Upper lobe of right lung (tissue), 1 donor: ENCODE data around the gene STK39. TPM values are rescaled to one million over a fixed set of nuclear protein-coding genes. Genes with fewer than 3 reads are reported as not detected.

Experiments
- ATAC-seq: fragments of 200-7000 bp; cut with Tn5 transposase; one replicate; pipeline ENCODE4 v1.9.1; 2020; ENCODE audit warnings: mild to moderate bottlenecking, moderate library complexity
- DNase-seq: peaks from one replicate; pipeline ENCODE4 v3.0.0-alpha.2; 2020
- H3K27ac ChIP-seq: fragments of 200-600 bp; one replicate; pipeline ENCODE4 v1.8.0; 2022
- H3K27me3 ChIP-seq: fragments of 200-600 bp; one replicate; pipeline ENCODE4 v1.8.0; 2022; ENCODE audit warnings: mild to moderate bottlenecking
- H3K36me3 ChIP-seq: fragments of 200-600 bp; one replicate; pipeline ENCODE4 v1.8.0; 2022
- H3K4me1 ChIP-seq: fragments of 200-600 bp; one replicate; pipeline ENCODE4 v1.8.0; 2022
- H3K4me3 ChIP-seq: fragments of 200-600 bp; one replicate; pipeline ENCODE4 v1.8.0; 2022; ENCODE audit warnings: mild to moderate bottlenecking
- H3K9me3 ChIP-seq: fragments of 200-600 bp; one replicate; pipeline ENCODE4 v1.8.0; 2022
- CTCF ChIP-seq: fragments of 200-600 bp; IDR thresholded peaks from one replicate; pipeline ENCODE4 v1.8.0; 2022; ENCODE audit warnings: antibody characterized with exemption
- intact Hi-C: fragments of 100-400 bp; cut with DNase I; formaldehyde crosslinking; loops from one replicate; pipeline ENCODE4 v1.11.0; 2022
- total RNA-seq: library from RNA; stranded (reverse); fragmentation: NEBNext Ultra II Directional; extraction: Animal tissue kit (Norgen Biotek cat#: 25700); gene quantifications from one replicate; pipeline ENCODE4 v1.2.1, GENCODE V29; 2021
- donor health status: DM: no; HTN: yes; CAD: no; lungs with severe emphysema.

Gene STK39
- total RNA-seq, 1 donor from 2014 or later: 13.2 TPM

DNA sequence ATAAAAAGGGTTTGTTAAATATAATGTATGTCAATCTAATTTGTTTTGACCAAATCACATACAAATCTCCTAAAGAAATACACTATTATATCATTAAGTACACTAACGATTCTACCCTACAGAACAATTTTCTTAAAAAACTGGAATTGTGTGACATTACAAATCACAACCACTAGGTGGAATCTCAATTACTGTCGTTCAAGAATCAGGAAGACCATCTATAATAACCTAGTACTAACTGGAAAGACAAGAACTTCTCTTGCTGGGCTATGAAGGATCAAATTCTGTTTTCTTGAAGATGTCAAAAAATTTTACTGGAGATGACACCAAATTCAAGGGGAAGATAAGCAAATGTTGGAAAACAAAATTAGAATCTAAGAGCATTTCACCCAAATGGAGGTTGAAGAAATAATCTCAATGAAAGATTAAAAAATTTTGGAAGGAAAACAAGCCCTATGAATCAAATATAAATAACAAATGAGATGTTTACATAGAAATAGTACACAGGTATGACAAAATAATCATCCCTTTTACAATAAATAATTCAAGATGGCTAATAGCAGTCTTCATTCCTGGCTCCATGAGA, 110.9 kb downstream of the STK39 start:
- Histone ChIP-seq H3K27me3 (no peaks in the 10 kb centered on the region), H3K4me3 (no peak overlapping the region), H3K4me1 (no peaks in the 10 kb centered on the region), H3K9me3 (no peaks in the 10 kb centered on the region), H3K36me3 (no peaks in the 10 kb centered on the region), H3K27ac (no peak overlapping the region)
- ATAC-seq (peak; percentile 72), DNase-seq (no peak)
- TF ChIP-seq CTCF: peak; percentile 59
- intact Hi-C loops: no loop called here

DNA sequence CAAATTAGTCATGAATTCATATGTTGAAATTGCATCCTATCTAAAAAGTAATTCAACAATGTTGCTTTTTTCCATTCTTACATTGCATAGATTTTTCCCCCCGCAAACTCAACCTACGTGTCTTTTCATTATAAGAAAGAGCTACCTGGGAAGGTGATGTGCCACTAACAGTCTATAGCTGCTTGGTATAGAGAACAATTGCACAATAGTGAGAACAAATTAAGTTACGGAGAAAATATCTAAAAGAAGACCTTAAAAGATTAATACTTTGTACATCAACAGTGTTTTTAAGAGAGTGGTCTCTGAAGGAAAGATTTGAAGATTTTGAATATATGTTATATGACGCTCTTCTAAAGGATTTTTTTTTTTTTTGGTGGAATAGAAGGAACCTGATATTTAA, 111.8 kb downstream of the STK39 start:
- Histone ChIP-seq H3K4me1 (no peaks in the 10 kb centered on the region), H3K36me3 (no peaks in the 10 kb centered on the region), H3K27ac (no peak overlapping the region), H3K9me3 (no peaks in the 10 kb centered on the region), H3K4me3 (no peak overlapping the region), H3K27me3 (no peaks in the 10 kb centered on the region)
- intact Hi-C loops: no loop called here
- ATAC-seq: no peak
- no peak for TF ChIP-seq CTCF
- no peak for DNase-seq

DNA sequence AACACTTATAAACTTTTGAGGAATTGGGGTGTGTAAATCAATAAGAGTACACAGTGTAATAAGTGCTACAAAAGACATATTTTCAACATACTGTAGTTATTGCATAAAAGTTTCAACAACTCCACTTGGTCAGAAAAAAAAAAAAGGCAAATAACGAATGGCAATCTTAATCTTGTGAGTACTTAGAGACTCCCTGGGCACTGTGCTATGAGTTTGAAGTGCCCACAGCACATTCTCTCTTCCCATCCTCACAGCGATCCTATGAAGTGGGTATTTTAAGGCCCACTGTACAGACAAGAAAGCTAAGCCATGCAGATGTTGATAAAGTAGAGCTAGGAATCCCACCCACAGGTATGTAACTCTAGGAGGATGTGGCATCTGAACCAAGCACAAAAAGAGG, 112.3 kb downstream of the STK39 start:
- Histone ChIP-seq H3K27me3 (no peaks in the 10 kb centered on the region), H3K27ac (no peak overlapping the region), H3K9me3 (no peaks in the 10 kb centered on the region), H3K4me1 (no peaks in the 10 kb centered on the region), H3K4me3 (no peak overlapping the region), H3K36me3 (no peaks in the 10 kb centered on the region)
- ATAC-seq (peak; percentile 36), DNase-seq (no peak)
- TF ChIP-seq CTCF: no peak
- intact Hi-C loops: no loop called here

- Histone ChIP-seq H3K36me3 (no peaks in the 10 kb centered on the region), H3K27ac (no peak overlapping the region), H3K4me1 (no peaks in the 10 kb centered on the region), H3K27me3 (no peaks in the 10 kb centered on the region), H3K4me3 (no peak overlapping the region), H3K9me3 (no peaks in the 10 kb centered on the region)
- intact Hi-C loops: no loop called here
- DNase-seq: no peak
- no peak for TF ChIP-seq CTCF
- ATAC-seq: no peak
These were observed 112.9 kb downstream of the STK39 start for GRCh38 chr2:168134485-168134884.

- H3K36me3 ChIP-seq: peaks cover 5% of the 10 kb centered on the region
- TF ChIP-seq CTCF: no peak
- no peaks in the 10 kb centered on the region for H3K4me1 ChIP-seq
- intact Hi-C loops: no loop called here
- no peak overlapping the region for H3K27ac ChIP-seq
- no peak overlapping the region for H3K4me3 ChIP-seq
- no peak for DNase-seq
- H3K9me3 ChIP-seq: no peaks in the 10 kb centered on the region
- H3K27me3 ChIP-seq: no peaks in the 10 kb centered on the region
- no peak for ATAC-seq
These were observed 115.0 kb downstream of the STK39 start for GRCh38 chr2:168132389-168132788.

DNA sequence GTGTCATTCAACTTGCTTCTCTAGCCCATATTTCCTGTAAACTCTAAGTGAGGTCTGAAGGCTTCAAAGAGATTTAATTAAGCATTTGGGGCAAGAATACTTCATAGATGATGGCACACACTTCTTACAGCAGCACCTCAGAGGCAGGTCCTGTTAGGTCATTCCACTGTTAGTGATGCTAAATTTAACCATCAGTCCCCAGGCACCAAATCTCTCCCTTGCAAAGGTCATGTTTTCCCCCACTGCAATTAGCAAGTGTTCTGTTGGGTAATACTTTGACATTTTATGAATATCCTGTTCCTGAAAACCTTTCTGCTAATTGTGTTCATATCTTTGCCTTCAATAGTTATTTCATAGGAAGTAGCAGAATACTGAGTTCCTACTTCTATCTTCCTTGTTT, 117.0 kb downstream of the STK39 start:
- Histone ChIP-seq H3K9me3 (no peaks in the 10 kb centered on the region), H3K4me1 (no peaks in the 10 kb centered on the region)
- no peak for ATAC-seq

More for the DNA sequence above, 117.0 kb downstream of the STK39 start:
- no peak for TF ChIP-seq CTCF
- Histone ChIP-seq H3K36me3 (peaks cover 5% of the 10 kb centered on the region), H3K27ac (no peak overlapping the region), H3K27me3 (no peaks in the 10 kb centered on the region), H3K4me3 (no peak overlapping the region)
- intact Hi-C loops: no loop called here
- DNase-seq: no peak
